ENCODE data around the gene RNGTT.

- TF ChIP-seq POLR2AphosphoS5 (IDR thresholded peaks at IDR 0.05; ENCODE audit: low read depth, low read length) (no peak), POLR2A (IDR thresholded peaks at IDR 0.05; ENCODE audit: low read depth, low read length) (no peak), TAF1 (IDR thresholded peaks at IDR 0.05; ENCODE audit: borderline replicate concordance, low read depth, low read length) (no peak)
Measured at GRCh38 chr6:88666901-88667300, 296.5 kb downstream of the RNGTT start.
